GM18951 (cell line): ENCODE data around the gene SNAPC2.
"Not testable (repeated sequence)": the region's sequence is repeated elsewhere in the genome, so short reads cannot be mapped to it uniquely, and the experiment has no call there.

Experiments
- POLR2A ChIP-seq: IDR thresholded peaks from 4 replicates; pipeline ENCODE4 v1.6.1; 2011; ENCODE audit warnings: mild to moderate bottlenecking; ENCODE audit not compliant: insufficient read length, insufficient read depth; ENCODE audit errors: extremely low read depth
- in situ Hi-C: fragments of 300-500 bp; cut with MboI; formaldehyde crosslinking; loops from one replicate; pipeline ENCODE4 v1.12.0; 2022; ENCODE audit warnings: low sequenced_read_pairs, mixed read lengths, inconsistent platforms; ENCODE audit not compliant: unreplicated experiment

SNAPC2 gene

GRCh38 chr19:7916103-7916954, 3.8 kb upstream of the SNAPC2 start:
- TF ChIP-seq POLR2A = no peak
- in situ Hi-C loops = no loop called here

- in situ Hi-C loops = no loop called here
- no peak for TF ChIP-seq POLR2A
Measured at GRCh38 chr19:7916955-7917266, 3.2 kb upstream of the SNAPC2 start.

- TF ChIP-seq POLR2A = no peak
- in situ Hi-C loops = no loop called here
Measured at GRCh38 chr19:7917267-7918061, 2.7 kb upstream of the SNAPC2 start.

- in situ Hi-C loops = not testable (repeated sequence)
Measured at GRCh38 chr19:7918062-7918614, 2.0 kb upstream of the SNAPC2 start.

- in situ Hi-C loops = no loop called here
- no peak for TF ChIP-seq POLR2A
Measured at GRCh38 chr19:7918615-7919421, 1.3 kb upstream of the SNAPC2 start.

GRCh38 chr19:7920519-7921301, 572 bp downstream of the SNAPC2 start:
- TF ChIP-seq POLR2A = peak; percentile 15
- in situ Hi-C loops = no loop called here

- in situ Hi-C loops = no loop called here
- no peak for TF ChIP-seq POLR2A
Measured at GRCh38 chr19:7921302-7921966, 1.3 kb downstream of the SNAPC2 start.

- in situ Hi-C loops = no loop called here
Measured at GRCh38 chr19:7921967-7922835, 2.1 kb downstream of the SNAPC2 start.

GRCh38 chr19:7922836-7923195, 2.7 kb downstream of the SNAPC2 start:
- in situ Hi-C loops = no loop called here
- TF ChIP-seq POLR2A = no peak

More at GRCh38 chr19:7921967-7922835, 2.1 kb downstream of the SNAPC2 start:
- no peak for TF ChIP-seq POLR2A

- in situ Hi-C loops = no loop called here
- no peak for TF ChIP-seq POLR2A
Measured at GRCh38 chr19:7923295-7924191, 3.4 kb downstream of the SNAPC2 start.

GRCh38 chr19:7924241-7924640, 4.1 kb downstream of the SNAPC2 start:
- in situ Hi-C loops = no loop called here

More at GRCh38 chr19:7924241-7924640, 4.1 kb downstream of the SNAPC2 start:
- TF ChIP-seq POLR2A = no peak
